SW480 (cell line): ENCODE results near the gene FAM181B.
A peak's percentile ranks its signal among the peaks of the same experiment; 100 is the strongest.

Experiments
- DNase-seq: peaks from one replicate; pipeline ENCODE4 v3.0.0-alpha.2; 2016; ENCODE audit warnings: low spot score

FAM181B gene

GRCh38 chr11:82683029-82683428 is 50.6 kb downstream of the FAM181B start:
- DNase-seq: no peak

GRCh38 chr11:82682003-82682751 is 51.5 kb downstream of the FAM181B start:
- peak; percentile 55 for DNase-seq

GRCh38 chr11:82680252-82680651 is 53.4 kb downstream of the FAM181B start:
- DNase-seq: no peak
